C4-2B (cell line): ENCODE data around the gene ESR2.

Experiments
- H3K27ac ChIP-seq: fragments of 450-650 bp; 2 replicates; pipeline ENCODE4 v1.5.1; 2017
- CTCF ChIP-seq: fragments of 450-650 bp; conservative IDR thresholded peaks from 2 replicates; pipeline ENCODE4 v1.5.1; 2017; ENCODE audit warnings: mild to moderate bottlenecking
- ZFX ChIP-seq: fragments of 450-650 bp; IDR thresholded peaks from 2 replicates; pipeline ENCODE4 v1.6.1; 2017

The ESR2 gene

GRCh38 chr14:64289571-64289970, 4.6 kb downstream of the ESR2 start:
- no peak overlapping the region for H3K27ac ChIP-seq
- TF ChIP-seq CTCF (no peak), ZFX (no peak)

DNA sequence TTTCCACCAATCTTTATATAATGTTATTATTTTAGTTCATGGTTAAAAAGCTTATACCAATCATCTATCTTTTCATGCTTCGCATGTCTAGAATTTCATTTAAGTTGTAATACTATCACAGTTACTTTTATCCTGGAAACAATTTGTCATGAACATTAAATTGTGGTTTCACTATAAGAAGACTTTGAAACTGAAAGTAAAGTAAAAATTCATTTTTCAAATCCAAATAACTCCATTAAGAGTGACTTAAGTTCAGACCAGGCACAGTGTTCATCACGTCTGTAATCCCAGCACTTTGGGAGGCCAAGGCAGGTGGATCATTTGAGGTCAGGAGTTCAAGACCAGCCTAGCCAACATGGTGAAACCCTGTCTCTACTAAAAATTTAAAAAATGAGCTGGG, 12.4 kb downstream of the ESR2 start:
- TF ChIP-seq CTCF (no peak), ZFX (no peak)

GRCh38 chr14:64279704-64280668, 14.2 kb downstream of the ESR2 start:
- TF ChIP-seq CTCF (no peak), ZFX (no peak)
- no peak overlapping the region for H3K27ac ChIP-seq

More for the DNA sequence above, 12.4 kb downstream of the ESR2 start:
- no peak overlapping the region for H3K27ac ChIP-seq

- H3K27ac ChIP-seq, result no peak overlapping the region
- TF ChIP-seq CTCF (no peak), ZFX (no peak)
Measured at GRCh38 chr14:64278458-64278857, 15.7 kb downstream of the ESR2 start.

GRCh38 chr14:64272019-64272418, 22.2 kb downstream of the ESR2 start:
- no peak overlapping the region for H3K27ac ChIP-seq
- no peak for TF ChIP-seq CTCF
- no peak for TF ChIP-seq ZFX

DNA sequence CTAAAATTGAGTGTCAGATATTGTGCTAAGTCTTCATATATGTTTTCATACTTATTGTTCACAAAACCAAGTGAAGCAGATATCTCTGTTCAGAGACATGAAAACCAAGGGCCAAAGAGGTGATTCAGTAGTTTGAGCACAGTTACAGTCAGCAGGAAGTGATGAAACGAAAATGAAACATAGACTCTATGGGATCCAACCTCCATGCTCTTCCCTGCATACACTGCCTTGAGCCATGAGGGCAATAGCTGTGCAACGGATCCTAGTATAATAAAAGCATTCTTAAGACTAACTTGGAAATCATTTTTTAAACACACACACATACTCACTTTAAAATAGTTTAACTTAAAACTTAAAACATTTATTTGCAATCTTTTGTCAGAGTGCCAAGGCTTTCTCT, 27.9 kb downstream of the ESR2 start:
- TF ChIP-seq ZFX (no peak), CTCF (no peak)
- no peak overlapping the region for H3K27ac ChIP-seq

GRCh38 chr14:64265222-64265621, 28.9 kb downstream of the ESR2 start:
- TF ChIP-seq CTCF, result no peak
- TF ChIP-seq ZFX, result no peak
- H3K27ac ChIP-seq, result no peak overlapping the region
